Stomach smooth muscle (tissue), 2 donors: ENCODE measurements around the gene ZFAND5.
A peak's percentile ranks its signal among the peaks of the same experiment; 100 is the strongest.

Experiments used
- H3K27ac ChIP-seq: one replicate; pipeline ENCODE4 v1.7.0; 2013; ENCODE audit warnings: mild to moderate bottlenecking, low read length, inconsistent platforms
- H3K27me3 ChIP-seq, 2 donors: one replicate each; pipeline ENCODE4 v1.7.0; 2013; ENCODE audit warnings: low read length in 2 of 2; ENCODE audit not compliant: insufficient read depth in 2 of 2, control insufficient read depth in 1 of 2
- H3K36me3 ChIP-seq, 2 donors: one replicate each; pipeline ENCODE4 v1.7.0; 2013; ENCODE audit warnings: low read length in 2 of 2; ENCODE audit not compliant: control insufficient read depth in 2 of 2, insufficient read depth in 2 of 2
- H3K4me1 ChIP-seq: one replicate; pipeline ENCODE4 v1.7.0; 2013; ENCODE audit warnings: low read length; ENCODE audit not compliant: control insufficient read depth, insufficient read depth
- H3K4me3 ChIP-seq, 2 donors: one replicate each; pipeline ENCODE4 v1.7.0; 2013; ENCODE audit warnings: low read length in 2 of 2
- H3K9ac ChIP-seq, 2 donors: one replicate each; pipeline ENCODE4 v1.7.0; 2013; ENCODE audit warnings: low read length in 2 of 2, mild to moderate bottlenecking in 1 of 2
- H3K9me3 ChIP-seq, 2 donors: one replicate each; pipeline ENCODE4 v1.7.0; 2013; ENCODE audit warnings: low read length in 2 of 2; ENCODE audit not compliant: control insufficient read depth in 2 of 2
- donor health status: healthy.
- donor health status: Pancreatic carcinoma.

The ZFAND5 gene

GRCh38 chr9:72390907-72391306, 25.9 kb upstream of the ZFAND5 start:
- Histone ChIP-seq H3K9me3 (no peaks in the 10 kb centered on the region), H3K4me1 (no peaks in the 10 kb centered on the region), H3K4me3 (no peak overlapping the region), H3K9ac (no peak overlapping the region), H3K27ac (no peak overlapping the region), H3K36me3 (no peaks in the 10 kb centered on the region), H3K27me3 (no peaks in the 10 kb centered on the region)

GRCh38 chr9:72386186-72386585, 21.2 kb upstream of the ZFAND5 start:
- Histone ChIP-seq H3K9me3 (no peaks in the 10 kb centered on the region), H3K9ac (no peak overlapping the region), H3K27me3 (no peaks in the 10 kb centered on the region), H3K4me3 (no peak overlapping the region), H3K4me1 (no peaks in the 10 kb centered on the region), H3K27ac (no peak overlapping the region), H3K36me3 (no peaks in the 10 kb centered on the region)

GRCh38 chr9:72384710-72385485, 19.9 kb upstream of the ZFAND5 start:
- Histone ChIP-seq H3K4me3 (no peak overlapping the region), H3K4me1 (no peaks in the 10 kb centered on the region), H3K27ac (no peak overlapping the region), H3K27me3 (no peaks in the 10 kb centered on the region), H3K9ac (no peak overlapping the region), H3K36me3 (no peaks in the 10 kb centered on the region), H3K9me3 (no peaks in the 10 kb centered on the region)

- H3K9ac ChIP-seq = no peak overlapping the region
- H3K27me3 ChIP-seq = no peaks in the 10 kb centered on the region
- no peaks in the 10 kb centered on the region for H3K9me3 ChIP-seq
- no peaks in the 10 kb centered on the region for H3K4me1 ChIP-seq
- no peak overlapping the region for H3K27ac ChIP-seq
- H3K36me3 ChIP-seq = no peaks in the 10 kb centered on the region
- H3K4me3 ChIP-seq = no peak overlapping the region
Measured at GRCh38 chr9:72383978-72384709, 19.1 kb upstream of the ZFAND5 start.

- Histone ChIP-seq H3K36me3 (no peaks in the 10 kb centered on the region), H3K4me1 (no peaks in the 10 kb centered on the region), H3K27me3 (no peaks in the 10 kb centered on the region), H3K9me3 (no peaks in the 10 kb centered on the region), H3K9ac (no peak overlapping the region), H3K27ac (no peak overlapping the region), H3K4me3 (no peak overlapping the region)
Measured at GRCh38 chr9:72382405-72382804, 17.4 kb upstream of the ZFAND5 start.

GRCh38 chr9:72377041-72377440, 12.0 kb upstream of the ZFAND5 start:
- no peaks in the 10 kb centered on the region for H3K9me3 ChIP-seq
- no peak overlapping the region for H3K4me3 ChIP-seq
- no peaks in the 10 kb centered on the region for H3K27me3 ChIP-seq
- H3K27ac ChIP-seq = no peak overlapping the region
- no peak overlapping the region for H3K9ac ChIP-seq
- no peaks in the 10 kb centered on the region for H3K36me3 ChIP-seq
- no peaks in the 10 kb centered on the region for H3K4me1 ChIP-seq

- Histone ChIP-seq H3K36me3 (no peaks in the 10 kb centered on the region), H3K27ac (no peak overlapping the region), H3K4me1 (no peaks in the 10 kb centered on the region)
Measured at GRCh38 chr9:72371151-72371550, 6.1 kb upstream of the ZFAND5 start.

GRCh38 chr9:72365525-72366256, 683 bp upstream of the ZFAND5 start:
- Histone ChIP-seq H3K27me3 (no peaks in the 10 kb centered on the region), H3K9ac (peak overlapping the region; percentile 86 to 98), H3K27ac (peak overlapping the region; percentile 99)

More at GRCh38 chr9:72371151-72371550, 6.1 kb upstream of the ZFAND5 start:
- Histone ChIP-seq H3K9me3 (no peaks in the 10 kb centered on the region), H3K4me3 (no peak overlapping the region), H3K9ac (no peak overlapping the region), H3K27me3 (no peaks in the 10 kb centered on the region)

GRCh38 chr9:72363908-72364678, 915 bp downstream of the ZFAND5 start:
- Histone ChIP-seq H3K9me3 (no peaks in the 10 kb centered on the region), H3K4me1 (peaks cover 22% of the 10 kb centered on the region), H3K9ac (peak overlapping the region; percentile 86 to 97), H3K4me3 (peak overlapping the region; percentile 87 to 94), H3K27me3 (no peaks in the 10 kb centered on the region), H3K27ac (peak overlapping the region; percentile 99), H3K36me3 (peaks cover 0 to 3% of the 10 kb centered on the region in 2 donors)

More at GRCh38 chr9:72365525-72366256, 683 bp upstream of the ZFAND5 start:
- H3K4me1 ChIP-seq = peaks cover 8% of the 10 kb centered on the region
- H3K4me3 ChIP-seq = peak overlapping the region; percentile 59 to 87
- H3K9me3 ChIP-seq = no peaks in the 10 kb centered on the region
- no peaks in the 10 kb centered on the region for H3K36me3 ChIP-seq

GRCh38 chr9:72363236-72363635, 1.8 kb downstream of the ZFAND5 start:
- Histone ChIP-seq H3K27me3 (no peaks in the 10 kb centered on the region), H3K9me3 (no peaks in the 10 kb centered on the region), H3K27ac (peak overlapping the region; percentile 99), H3K9ac (peak overlapping the region; percentile 86 to 96), H3K36me3 (peaks cover 0 to 3% of the 10 kb centered on the region in 2 donors), H3K4me1 (peaks cover 29% of the 10 kb centered on the region), H3K4me3 (peak overlapping the region; percentile 87 to 94)
